CD4-positive, alpha-beta T cell treated with Interferon gamma for 1 hour (primary cell): ENCODE measurements around the gene ARL1.
"Not testable (repeated sequence)": the region's sequence is repeated elsewhere in the genome, so short reads cannot be mapped to it uniquely, and the experiment has no call there.

Experiments used
- DNase-seq: peaks from one replicate; pipeline ENCODE4 v3.0.0-alpha.2; 2020

Gene ARL1

GRCh38 chr12:101407436-101408345 is at the start of gene ARL1:
Gene ARL1, minus strand, starts transcription at chr12:101407772. Its CDS starts 127 bp downstream, at chr12:101407645.
- peak; percentile 70 for DNase-seq

GRCh38 chr12:101455685-101456084 is 48.1 kb upstream of the ARL1 start:
- no peak for DNase-seq

- DNase-seq, result no peak
Measured at GRCh38 chr12:101441461-101442224, 34.1 kb upstream of the ARL1 start.

- no peak for DNase-seq
Measured at GRCh38 chr12:101439236-101439635, 31.7 kb upstream of the ARL1 start.

GRCh38 chr12:101436136-101436535 is 28.6 kb upstream of the ARL1 start:
- DNase-seq, result no peak

- no peak for DNase-seq
Measured at GRCh38 chr12:101430456-101430855, 22.9 kb upstream of the ARL1 start.

- no peak for DNase-seq
Measured at GRCh38 chr12:101424620-101425019, 17.0 kb upstream of the ARL1 start.

GRCh38 chr12:101422066-101422465 is 14.5 kb upstream of the ARL1 start:
- DNase-seq, result not testable (repeated sequence)

- no peak for DNase-seq
Measured at GRCh38 chr12:101415228-101415627, 7.7 kb upstream of the ARL1 start.

- no peak for DNase-seq
Measured at GRCh38 chr12:101414533-101415119, 7.1 kb upstream of the ARL1 start.

GRCh38 chr12:101410169-101410568 is 2.6 kb upstream of the ARL1 start:
- DNase-seq, result not testable (repeated sequence)

GRCh38 chr12:101407049-101407435 is 530 bp downstream of the ARL1 start:
- no peak for DNase-seq

GRCh38 chr12:101391181-101391580 is 16.4 kb downstream of the ARL1 start:
- not testable (repeated sequence) for DNase-seq

- DNase-seq, result no peak
Measured at GRCh38 chr12:101379149-101379548, 28.4 kb downstream of the ARL1 start.

GRCh38 chr12:101375573-101375972 is 32.0 kb downstream of the ARL1 start:
- no peak for DNase-seq

- DNase-seq, result no peak
Measured at GRCh38 chr12:101372431-101372830, 35.1 kb downstream of the ARL1 start.

GRCh38 chr12:101368016-101368415 is 39.6 kb downstream of the ARL1 start:
- no peak for DNase-seq

- no peak for DNase-seq
Measured at GRCh38 chr12:101361455-101361854, 46.1 kb downstream of the ARL1 start.

- no peak for DNase-seq
Measured at GRCh38 chr12:101356794-101357193, 50.8 kb downstream of the ARL1 start.

- DNase-seq, result no peak
Measured at GRCh38 chr12:101351682-101352081, 55.9 kb downstream of the ARL1 start.

GRCh38 chr12:101343893-101344292 is 63.7 kb downstream of the ARL1 start:
- no peak for DNase-seq
